ENCODE data around the gene GPRASP3. TPM values are rescaled to one million over a fixed set of nuclear protein-coding genes. Genes with fewer than 3 reads are reported as not detected.
"Not testable (repeated sequence)": the region's sequence is repeated elsewhere in the genome, so short reads cannot be mapped to it uniquely, and the experiment has no call there.

GPRASP3 gene
- total RNA-seq, 1 experiment from 2014 or later = 7.8 TPM

DNA sequence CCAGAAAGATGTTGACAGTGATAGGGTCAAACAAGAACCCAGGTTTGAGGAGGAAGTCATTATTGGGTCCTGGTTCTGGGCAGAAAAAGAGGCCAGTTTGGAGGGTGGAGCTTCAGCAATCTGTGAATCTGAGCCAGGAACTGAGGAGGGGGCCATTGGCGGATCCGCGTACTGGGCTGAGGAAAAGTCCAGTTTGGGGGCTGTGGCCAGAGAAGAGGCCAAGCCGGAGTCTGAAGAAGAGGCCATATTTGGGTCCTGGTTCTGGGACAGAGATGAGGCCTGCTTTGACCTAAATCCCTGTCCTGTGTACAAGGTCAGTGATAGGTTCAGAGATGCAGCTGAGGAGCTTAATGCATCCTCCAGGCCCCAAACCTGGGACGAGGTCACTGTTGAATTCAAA, 4.6 kb upstream of the GPRASP3 start:
- no peaks in the 10 kb centered on the region for H3K9me3 ChIP-seq (ENCODE audit: low read depth, low read length, poor library complexity, severe bottlenecking)
- H3K4me1 ChIP-seq (ENCODE audit: insufficient read depth, low read length, poor library complexity, severe bottlenecking) = no peaks in the 10 kb centered on the region
- CTCF ChIA-PET = no interaction called here
- BruUV-seq (replicated peaks) = no TSS peak
- POLR2A ChIA-PET (ENCODE audit: low non-redundant PET) = no interaction called here
- DNase-seq (ENCODE audit: low spot score) = no peak
- TF ChIP-seq, protein P1, sequence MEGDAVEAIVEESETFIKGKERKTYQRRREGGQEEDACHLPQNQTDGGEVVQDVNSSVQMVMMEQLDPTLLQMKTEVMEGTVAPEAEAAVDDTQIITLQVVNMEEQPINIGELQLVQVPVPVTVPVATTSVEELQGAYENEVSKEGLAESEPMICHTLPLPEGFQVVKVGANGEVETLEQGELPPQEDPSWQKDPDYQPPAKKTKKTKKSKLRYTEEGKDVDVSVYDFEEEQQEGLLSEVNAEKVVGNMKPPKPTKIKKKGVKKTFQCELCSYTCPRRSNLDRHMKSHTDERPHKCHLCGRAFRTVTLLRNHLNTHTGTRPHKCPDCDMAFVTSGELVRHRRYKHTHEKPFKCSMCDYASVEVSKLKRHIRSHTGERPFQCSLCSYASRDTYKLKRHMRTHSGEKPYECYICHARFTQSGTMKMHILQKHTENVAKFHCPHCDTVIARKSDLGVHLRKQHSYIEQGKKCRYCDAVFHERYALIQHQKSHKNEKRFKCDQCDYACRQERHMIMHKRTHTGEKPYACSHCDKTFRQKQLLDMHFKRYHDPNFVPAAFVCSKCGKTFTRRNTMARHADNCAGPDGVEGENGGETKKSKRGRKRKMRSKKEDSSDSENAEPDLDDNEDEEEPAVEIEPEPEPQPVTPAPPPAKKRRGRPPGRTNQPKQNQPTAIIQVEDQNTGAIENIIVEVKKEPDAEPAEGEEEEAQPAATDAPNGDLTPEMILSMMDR (conservative IDR thresholded peaks at IDR 0.05; ENCODE audit: low read depth, low read length) = no peak
- no peaks in the 10 kb centered on the region for H3K27me3 ChIP-seq (replicated peaks; ENCODE audit: insufficient read depth, low read depth, low read length, poor library complexity)
- H3K27ac ChIP-seq (ENCODE audit: low read depth, low read length, poor library complexity, severe bottlenecking) = no peak overlapping the region
- H3K4me3 ChIP-seq (ENCODE audit: low read depth, low read length, poor library complexity, severe bottlenecking) = no peak overlapping the region
- no peaks in the 10 kb centered on the region for H3K36me3 ChIP-seq (ENCODE audit: insufficient read depth, low read length, poor library complexity, severe bottlenecking)
- intact Hi-C loops (cut with micrococcal nuclease; ENCODE audit: unreplicated experiment) = no loop called here

DNA sequence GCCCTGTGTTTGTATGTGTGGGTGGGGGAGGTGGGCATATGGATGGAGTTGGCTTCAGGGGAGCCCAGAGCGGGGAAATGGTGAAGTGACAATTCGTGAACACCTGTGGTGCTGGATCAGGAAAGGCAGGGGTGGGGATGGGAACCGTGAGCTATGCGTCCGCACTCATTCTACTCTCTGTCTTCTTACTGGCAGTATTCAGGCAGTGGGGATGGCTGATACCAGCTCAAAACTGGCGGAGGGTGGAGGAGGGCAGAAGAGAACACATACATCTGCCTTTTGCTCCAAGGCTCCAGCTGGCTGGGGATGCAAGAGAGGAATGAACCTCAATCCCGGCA, 595 bp downstream of the GPRASP3 start:
- H3K27me3 ChIP-seq (replicated peaks; ENCODE audit: insufficient read depth, low read depth, low read length, poor library complexity); H3K36me3 ChIP-seq (ENCODE audit: insufficient read depth, low read length, poor library complexity, severe bottlenecking); BruUV-seq (replicated peaks); H3K27ac ChIP-seq (ENCODE audit: low read depth, low read length, poor library complexity, severe bottlenecking); DNase-seq (ENCODE audit: low spot score); CTCF ChIA-PET; intact Hi-C loops (cut with micrococcal nuclease; ENCODE audit: unreplicated experiment); H3K9me3 ChIP-seq (ENCODE audit: low read depth, low read length, poor library complexity, severe bottlenecking); POLR2A ChIA-PET (ENCODE audit: low non-redundant PET); H3K4me1 ChIP-seq (ENCODE audit: insufficient read depth, low read length, poor library complexity, severe bottlenecking): not testable (repeated sequence)
- peak overlapping the region; percentile 52 for H3K4me3 ChIP-seq (ENCODE audit: low read depth, low read length, poor library complexity, severe bottlenecking)

DNA sequence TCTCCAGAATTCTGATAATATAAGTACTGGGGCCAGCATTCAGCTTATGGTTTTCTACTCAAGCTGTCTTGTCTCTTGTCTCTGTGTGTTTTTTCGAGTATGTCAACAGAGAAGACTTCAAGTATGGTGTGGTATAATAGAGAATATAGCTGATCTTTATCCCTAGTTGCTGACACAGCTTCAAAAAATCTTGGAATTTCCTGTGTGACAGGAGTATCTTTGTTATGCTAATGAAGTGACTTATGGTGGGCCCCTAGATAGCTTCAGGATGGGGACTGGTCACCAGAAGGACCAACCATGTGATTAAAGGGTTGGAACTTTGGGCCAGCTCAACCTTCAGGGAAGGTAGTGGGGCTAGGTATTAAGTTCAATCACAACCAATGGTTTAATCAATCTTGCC, 2.9 kb downstream of the GPRASP3 start:
- Histone ChIP-seq H3K36me3 (ENCODE audit: insufficient read depth, low read length, poor library complexity, severe bottlenecking) (no peaks in the 10 kb centered on the region), H3K4me3 (ENCODE audit: low read depth, low read length, poor library complexity, severe bottlenecking) (no peak overlapping the region), H3K4me1 (ENCODE audit: insufficient read depth, low read length, poor library complexity, severe bottlenecking) (peaks cover 4% of the 10 kb centered on the region), H3K27me3 (replicated peaks; ENCODE audit: insufficient read depth, low read depth, low read length, poor library complexity) (no peaks in the 10 kb centered on the region), H3K27ac (ENCODE audit: low read depth, low read length, poor library complexity, severe bottlenecking) (no peak overlapping the region), H3K9me3 (ENCODE audit: low read depth, low read length, poor library complexity, severe bottlenecking) (no peaks in the 10 kb centered on the region)
- DNase-seq (ENCODE audit: low spot score) = peak; percentile 32
- ChIA-PET CTCF (no interaction called here), POLR2A (ENCODE audit: low non-redundant PET) (no interaction called here)
- BruUV-seq (replicated peaks) = no TSS peak
- intact Hi-C loops (cut with micrococcal nuclease; ENCODE audit: unreplicated experiment) = no loop called here
- TF ChIP-seq, protein P1 (conservative IDR thresholded peaks at IDR 0.05; ENCODE audit: low read depth, low read length) = no peak
- no peak for TF ChIP-seq EZH2 (IDR thresholded peaks at IDR 0.05; ENCODE audit: borderline replicate concordance, low read depth, low read length, poor library complexity, severe bottlenecking)

DNA sequence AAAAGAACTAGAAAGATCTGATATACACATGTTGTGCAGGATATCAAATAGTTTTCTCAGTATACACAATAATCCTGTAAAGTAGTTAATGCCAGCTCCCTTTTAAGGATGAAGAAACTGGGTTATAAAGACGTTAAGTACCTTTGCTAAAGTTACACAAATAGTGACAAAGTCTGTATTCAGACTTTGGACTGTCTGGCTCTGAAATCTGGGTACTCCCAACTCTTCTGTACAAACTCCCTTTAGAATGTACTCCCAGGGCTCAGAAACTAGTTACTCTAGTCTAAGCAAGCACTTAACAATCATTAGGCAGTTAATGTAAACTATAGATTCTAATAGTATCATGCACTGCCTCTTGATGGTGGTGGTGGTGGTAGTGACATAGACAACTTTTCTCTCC, 7.2 kb downstream of the GPRASP3 start:
- no peak for TF ChIP-seq EZH2 (IDR thresholded peaks at IDR 0.05; ENCODE audit: borderline replicate concordance, low read depth, low read length, poor library complexity, severe bottlenecking)
- TF ChIP-seq, protein P1 (conservative IDR thresholded peaks at IDR 0.05; ENCODE audit: low read depth, low read length) = no peak
- ChIA-PET CTCF (no interaction called here), POLR2A (ENCODE audit: low non-redundant PET) (no interaction called here)
- Histone ChIP-seq H3K36me3 (ENCODE audit: insufficient read depth, low read length, poor library complexity, severe bottlenecking) (no peaks in the 10 kb centered on the region), H3K27me3 (replicated peaks; ENCODE audit: insufficient read depth, low read depth, low read length, poor library complexity) (no peaks in the 10 kb centered on the region), H3K4me1 (ENCODE audit: insufficient read depth, low read length, poor library complexity, severe bottlenecking) (peaks cover 4% of the 10 kb centered on the region), H3K9me3 (ENCODE audit: low read depth, low read length, poor library complexity, severe bottlenecking) (no peaks in the 10 kb centered on the region), H3K4me3 (ENCODE audit: low read depth, low read length, poor library complexity, severe bottlenecking) (no peak overlapping the region), H3K27ac (ENCODE audit: low read depth, low read length, poor library complexity, severe bottlenecking) (no peak overlapping the region)
- intact Hi-C loops (cut with micrococcal nuclease; ENCODE audit: unreplicated experiment) = loop anchor here (5.0 kb wide), 1 partner anchor 135 kb away; no protein-coding TSS in a partner anchor
- no peak for DNase-seq (ENCODE audit: low spot score)
- no TSS peak for BruUV-seq (replicated peaks)

Measured in A673 (cell line).